ENCODE data around the gene DRGX.

DRGX gene

DNA sequence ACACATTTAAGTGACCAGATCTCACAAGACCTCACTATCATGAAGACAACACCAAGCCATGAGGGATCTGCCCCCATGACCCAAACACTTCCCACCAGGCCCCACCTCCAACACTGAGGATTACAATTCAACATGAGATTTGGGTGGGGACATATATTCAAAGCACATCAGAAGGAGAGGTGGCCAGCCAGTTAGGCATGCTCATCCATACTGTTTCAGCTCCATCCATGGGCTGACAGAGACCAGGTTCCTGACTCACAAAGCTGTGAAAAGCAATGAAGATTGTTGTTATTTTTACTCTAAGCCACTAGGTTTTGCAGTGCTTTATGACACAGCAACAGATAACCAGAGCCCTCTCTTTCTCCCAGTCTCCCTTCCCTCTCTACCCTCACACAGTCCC, 60.9 kb downstream of the DRGX start:
- no peak for DNase-seq

DNA sequence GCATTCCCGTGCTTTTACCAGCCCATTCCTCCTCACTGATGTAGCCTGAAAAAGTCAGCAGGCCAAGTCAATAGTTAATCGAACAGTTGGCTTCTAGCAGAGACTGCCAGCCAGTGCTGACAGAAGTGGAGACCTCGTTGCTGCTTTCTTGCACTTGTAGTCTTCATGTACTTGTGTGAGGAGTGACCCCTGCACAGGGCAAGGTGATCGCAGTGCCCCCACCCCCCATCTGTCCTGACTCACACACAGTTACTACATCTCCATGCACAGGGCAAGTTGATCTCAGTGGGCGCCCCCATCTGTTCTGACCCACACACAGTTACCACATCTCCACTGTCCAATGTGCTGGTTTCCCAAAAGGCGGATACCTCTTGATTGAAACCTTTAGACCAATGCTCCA, 62.7 kb downstream of the DRGX start:
- DNase-seq = no peak

DNA sequence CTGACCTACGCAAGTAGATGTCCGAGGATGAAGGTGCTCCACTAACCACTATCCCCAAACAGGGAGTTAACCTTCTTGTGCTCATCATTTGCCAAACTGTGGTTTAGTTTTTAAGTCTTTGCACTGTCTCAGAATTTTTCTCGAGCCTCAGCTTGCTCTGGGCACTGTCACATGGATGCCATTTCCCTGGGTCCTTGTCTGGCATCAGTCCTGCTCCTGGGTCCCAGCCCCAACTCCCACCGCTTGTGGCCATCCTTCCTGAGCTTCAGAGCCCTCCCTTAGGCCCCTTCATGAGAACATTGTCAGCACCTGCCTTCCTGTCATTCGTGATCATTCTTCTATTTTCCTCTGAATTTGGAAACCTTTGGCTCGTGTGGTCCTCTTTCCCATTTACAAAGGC, 63.1 kb downstream of the DRGX start:
- no peak for DNase-seq

DNA sequence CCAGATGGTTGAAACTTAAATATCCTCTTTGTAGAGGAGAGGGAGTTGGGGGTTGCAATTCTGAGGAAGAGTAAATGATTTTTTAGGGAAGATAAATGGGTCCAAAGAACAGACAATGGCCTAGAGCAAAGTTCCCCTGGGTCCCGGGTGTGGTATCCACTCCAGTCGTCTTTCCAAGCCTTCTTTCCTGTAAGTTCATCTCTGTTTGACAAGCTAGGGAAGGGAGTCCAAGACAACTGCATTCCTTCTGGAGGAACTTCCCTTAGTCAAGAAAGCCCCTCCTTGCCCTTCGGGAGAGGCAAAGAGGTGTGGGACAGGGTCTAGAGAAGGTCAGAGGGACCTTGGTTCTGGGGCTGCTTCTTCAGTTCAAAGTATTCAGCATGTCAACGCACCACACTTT, 63.6 kb downstream of the DRGX start:
- no peak for DNase-seq

DNA sequence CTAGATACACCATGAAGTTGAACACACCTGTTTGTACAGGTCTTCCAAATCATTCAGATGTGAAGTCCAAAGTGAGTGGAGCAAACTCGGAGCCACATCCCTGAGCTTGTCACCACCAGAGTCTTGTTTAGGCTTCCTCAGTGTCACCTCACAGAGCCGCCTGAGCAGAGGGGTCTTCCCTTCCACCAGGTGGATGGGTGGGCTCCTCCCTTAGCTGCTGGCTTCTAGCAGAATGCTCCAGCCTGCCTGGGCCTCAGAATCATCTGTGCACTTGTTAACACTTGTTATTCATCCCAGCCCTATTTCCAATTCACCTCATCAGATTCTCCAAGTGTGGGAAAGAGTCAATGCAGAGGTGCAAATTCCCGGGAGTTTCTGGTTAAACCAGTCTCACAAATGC, 64.5 kb downstream of the DRGX start:
- no peak for DNase-seq

DNA sequence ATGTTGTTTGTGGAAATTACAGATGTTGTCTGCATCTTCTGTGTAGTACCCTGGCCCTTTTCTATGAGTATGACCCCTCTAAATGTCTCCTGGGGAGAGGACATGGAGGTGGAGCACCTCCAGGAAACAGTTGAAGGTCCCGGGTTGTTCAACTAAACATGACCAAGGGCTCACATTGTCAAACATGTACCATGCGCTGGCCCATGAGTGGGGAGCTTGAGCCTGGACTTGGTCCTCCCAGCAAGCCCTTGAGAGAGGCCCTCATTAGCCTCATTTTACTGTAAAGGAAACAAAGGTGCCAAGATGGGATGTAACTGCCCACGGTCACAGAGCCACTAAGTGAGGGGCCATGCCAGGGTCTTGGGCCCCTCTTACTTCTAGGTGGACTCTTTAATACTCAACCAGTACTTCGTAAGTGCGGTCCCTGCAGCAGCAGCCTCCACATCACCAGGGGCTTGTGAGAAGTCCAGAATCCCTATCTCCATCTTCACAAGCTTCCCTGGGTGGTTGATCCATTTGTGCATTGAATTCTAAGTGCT, 65.7 kb downstream of the DRGX start:
- no peak for DNase-seq

DNA sequence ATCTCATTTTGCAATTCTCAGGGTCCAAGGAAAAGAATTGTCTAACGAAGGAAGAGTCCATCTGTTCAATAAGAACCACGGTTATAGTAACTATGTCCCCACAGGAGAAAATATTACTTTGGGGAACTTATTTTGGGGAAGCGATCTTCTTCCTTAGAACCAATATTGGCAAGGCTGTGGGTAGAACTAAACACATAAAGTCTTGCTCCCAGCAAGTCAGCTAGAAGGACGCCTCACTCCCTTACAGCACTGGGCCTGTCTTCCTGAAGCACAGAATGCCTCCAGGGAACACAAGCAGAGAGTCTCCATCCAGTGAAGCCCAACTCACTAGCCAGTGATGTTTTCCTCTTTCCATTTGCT, 66.8 kb downstream of the DRGX start:
- DNase-seq = no peak

DNA sequence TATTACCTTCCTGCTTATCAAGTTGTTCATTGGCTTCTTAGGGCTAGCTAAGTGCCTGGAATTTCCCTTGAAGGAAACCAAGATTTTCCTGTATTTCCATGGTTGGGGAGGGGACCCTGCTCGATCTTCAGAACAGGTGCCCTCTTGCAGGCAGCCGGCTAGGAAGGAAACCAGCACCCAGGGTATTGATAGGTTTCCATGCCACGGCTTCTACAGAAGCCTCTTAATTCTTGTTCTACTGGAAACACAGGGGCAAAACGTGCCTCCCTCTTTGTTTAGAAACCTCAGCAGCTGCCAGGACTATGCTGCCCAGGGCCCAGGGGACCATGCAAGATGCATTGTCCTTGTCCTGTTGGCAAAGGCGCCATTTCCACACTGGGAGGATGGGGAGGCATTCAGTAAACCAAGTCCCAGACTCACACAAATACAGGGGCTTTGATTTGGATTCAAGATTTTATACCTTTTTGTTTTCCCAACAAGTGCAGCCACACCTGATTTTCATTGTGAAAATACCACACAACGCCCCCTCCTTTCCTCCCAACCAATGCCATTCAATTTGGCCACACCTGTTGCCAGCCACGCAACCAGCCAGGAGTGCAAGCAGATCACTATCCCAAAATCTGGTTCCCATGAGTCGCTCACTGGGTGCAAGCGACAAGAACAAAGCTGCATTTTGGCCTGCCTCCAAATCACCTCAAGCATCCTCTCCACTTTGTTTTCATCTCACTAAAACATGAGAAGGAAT, 67.3 kb downstream of the DRGX start:
- DNase-seq = no peak

DNA sequence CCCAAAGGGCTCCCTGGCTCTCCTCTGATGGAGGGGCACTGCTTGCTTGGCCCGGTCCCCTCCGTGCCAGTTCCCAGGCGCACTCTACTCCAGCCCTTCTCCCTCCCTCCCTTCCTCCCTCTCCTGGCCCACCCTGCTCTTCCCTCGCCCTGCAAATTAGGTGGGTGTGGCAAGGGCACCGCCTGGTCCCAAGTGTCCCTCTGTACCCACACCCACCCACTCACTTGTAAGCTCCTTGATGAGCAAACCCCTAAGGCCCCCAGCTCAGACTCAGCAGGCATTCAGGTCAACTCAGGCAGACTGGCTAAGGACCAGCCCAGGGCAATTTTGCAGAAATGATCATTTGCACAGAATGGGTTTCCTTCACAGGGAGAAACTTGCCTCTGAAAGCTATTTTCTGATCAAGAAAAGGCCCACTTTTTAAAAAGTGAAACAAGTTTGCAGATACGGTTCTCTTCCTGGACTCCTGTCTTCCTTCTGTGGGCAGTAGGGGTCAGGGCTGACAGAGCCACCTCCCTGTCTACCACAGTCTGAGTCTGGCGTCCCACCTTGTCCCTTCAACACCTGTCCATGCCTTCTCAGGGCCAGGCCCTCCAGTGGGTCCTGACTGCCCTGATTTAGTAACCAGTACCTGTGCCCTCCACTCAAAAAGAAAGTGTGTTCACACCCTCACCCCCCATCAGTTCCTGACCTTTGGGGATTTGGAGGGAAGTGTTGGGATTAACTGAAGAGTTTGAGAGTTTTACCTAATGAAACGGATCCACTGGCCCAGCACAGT, 68.7 kb downstream of the DRGX start:
- no peak for DNase-seq

DNA sequence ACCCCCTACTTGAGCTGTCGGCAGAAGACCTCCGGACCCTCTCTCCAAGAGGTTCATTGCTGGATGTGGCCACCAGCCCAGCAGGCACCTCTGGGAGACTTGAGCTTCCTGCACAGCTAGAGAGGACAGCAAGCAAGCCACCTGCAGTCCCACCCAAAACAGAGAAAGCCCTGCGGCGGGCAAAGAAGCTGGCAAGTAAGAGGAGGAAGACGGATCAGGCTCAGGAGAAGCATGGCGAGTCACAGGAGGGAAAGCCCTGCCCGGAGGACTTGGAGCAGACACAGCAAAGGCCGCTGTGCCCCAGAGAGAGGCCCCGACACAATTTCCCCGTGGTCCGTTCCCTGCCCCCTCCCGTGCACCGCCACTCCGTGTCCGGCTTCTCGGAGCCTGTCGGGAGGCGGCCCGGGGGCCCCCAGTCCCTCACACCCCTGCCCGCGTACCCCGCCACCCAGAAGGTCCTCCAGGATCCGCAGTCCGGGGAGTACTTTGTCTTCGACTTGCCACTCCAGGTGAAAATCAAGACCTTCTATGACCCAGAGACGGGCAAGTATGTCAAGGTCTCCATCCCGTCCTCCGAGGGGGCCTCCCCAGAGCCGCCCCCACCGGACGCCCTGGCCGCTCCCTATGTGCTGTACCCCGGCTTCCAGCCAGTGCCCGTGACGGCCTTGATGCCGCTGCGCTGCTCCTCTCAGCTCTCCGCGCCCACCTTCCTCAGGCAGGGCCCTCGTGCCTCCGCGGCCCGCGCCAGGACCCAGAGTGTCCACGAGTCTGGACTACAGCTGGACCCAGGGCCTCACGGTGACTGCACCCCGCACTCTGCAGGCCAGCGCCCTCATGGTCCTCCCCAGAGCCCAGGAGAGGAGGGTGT, 69.7 kb downstream of the DRGX start:
- DNase-seq = no peak

DNA sequence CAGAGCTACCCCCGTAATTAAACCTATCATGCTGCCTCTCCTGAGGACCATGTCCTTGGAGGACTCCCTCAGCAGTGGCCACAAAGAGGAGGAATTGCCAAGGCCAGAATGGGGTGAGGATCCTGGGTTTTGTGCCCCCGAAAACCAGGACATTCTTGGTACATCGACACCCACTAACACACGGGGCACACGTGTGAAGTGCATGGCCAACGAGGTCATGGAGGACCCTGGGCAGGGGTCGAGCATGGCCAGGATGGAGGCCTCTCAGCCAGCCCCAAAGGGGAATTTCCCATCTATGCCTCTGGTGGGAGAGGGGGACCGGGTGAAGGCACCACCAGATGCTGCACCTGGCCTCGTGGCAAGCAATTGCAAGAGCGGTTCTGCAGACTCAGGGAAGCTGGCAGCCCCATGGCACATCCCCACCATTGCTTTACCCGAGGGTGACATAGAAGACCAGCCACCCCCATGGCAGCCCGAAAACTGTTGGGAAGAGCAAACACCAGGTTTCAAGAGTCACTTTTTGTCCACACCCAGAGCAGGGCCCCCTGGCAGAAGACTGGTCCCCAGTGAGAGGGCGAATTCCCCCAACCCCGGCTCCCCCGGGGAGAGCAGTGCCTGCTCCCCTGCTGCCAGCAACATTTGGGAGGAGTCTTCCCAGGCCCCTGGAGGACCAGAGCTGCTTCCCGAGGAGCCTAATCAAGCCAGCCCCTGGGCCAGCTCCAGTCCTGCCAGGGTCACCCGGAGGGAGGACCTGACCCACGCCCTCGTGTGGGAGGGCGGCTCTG, 70.6 kb downstream of the DRGX start:
- no peak for DNase-seq

DNA sequence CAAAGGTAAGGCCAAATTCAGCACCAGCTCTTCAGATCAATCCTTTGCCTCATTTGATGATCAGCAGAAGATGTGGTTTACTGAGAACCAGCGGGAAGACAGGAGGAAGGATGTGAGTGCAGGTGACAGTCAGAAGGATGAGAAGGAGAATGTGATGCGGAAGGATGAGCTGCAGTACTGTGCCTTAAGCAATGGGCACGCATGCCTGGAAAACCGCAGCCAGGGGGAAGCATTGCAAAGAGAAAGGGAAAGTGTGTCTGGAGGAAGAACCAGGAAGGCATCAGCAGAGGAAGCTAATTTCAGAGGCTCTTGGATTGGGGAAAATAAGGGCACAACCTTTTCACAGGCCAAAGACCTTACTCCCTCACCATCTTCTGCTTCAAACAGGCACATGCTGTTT, 71.2 kb downstream of the DRGX start:
- no peak for DNase-seq

DNA sequence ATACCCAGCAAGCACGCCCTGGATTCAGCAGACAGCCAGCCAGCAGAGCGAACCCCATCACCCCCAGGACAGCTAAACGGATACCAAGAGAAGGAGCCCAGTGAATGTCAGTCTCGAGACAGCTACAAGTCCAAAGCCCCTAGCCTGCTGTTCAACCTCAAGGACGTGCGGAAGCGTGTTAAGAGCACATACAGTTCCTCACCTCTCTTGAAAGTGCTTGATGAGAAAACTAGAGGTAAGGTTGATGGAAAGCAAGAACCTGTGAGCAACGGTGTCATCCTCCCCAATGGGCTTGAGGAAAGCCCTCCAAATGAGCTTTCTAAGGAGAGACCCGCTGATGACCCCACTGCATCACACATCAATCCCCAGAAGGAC, 72.0 kb downstream of the DRGX start:
- no peak for DNase-seq

DNA sequence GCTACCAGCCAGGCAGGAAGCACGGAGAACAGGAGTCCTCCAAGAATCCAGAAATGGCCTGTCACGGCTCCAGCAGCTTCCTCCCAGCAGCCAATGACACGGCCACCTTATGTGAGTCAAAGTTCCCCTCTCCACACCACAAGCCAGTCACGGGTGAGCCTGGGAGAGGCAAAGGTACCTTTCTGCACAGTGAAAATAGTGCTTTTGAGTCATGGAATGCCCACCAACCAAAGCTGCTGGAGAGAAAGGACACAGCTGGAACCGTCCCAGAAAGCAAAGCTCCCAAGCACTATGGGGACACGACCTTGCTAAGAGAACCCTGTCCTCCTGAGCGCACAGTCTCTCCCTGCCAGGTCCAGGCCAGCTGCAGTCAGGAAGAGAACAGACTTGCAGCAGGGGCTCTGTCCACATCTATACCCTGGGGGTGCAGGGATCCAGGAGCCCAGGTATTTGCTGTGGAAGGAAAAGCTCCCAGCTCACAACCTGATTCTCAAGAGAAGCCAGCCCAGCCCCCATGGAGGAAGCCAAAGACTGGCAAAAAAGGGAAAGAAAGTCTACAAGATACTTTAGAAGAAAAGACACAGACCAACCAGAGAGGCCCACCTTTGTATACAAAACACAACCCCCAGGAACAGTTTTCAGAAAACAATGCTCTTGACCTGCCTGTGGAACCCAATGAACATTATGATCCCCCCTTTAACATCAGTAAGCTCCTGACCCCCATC, 72.6 kb downstream of the DRGX start:
- no peak for DNase-seq

DNA sequence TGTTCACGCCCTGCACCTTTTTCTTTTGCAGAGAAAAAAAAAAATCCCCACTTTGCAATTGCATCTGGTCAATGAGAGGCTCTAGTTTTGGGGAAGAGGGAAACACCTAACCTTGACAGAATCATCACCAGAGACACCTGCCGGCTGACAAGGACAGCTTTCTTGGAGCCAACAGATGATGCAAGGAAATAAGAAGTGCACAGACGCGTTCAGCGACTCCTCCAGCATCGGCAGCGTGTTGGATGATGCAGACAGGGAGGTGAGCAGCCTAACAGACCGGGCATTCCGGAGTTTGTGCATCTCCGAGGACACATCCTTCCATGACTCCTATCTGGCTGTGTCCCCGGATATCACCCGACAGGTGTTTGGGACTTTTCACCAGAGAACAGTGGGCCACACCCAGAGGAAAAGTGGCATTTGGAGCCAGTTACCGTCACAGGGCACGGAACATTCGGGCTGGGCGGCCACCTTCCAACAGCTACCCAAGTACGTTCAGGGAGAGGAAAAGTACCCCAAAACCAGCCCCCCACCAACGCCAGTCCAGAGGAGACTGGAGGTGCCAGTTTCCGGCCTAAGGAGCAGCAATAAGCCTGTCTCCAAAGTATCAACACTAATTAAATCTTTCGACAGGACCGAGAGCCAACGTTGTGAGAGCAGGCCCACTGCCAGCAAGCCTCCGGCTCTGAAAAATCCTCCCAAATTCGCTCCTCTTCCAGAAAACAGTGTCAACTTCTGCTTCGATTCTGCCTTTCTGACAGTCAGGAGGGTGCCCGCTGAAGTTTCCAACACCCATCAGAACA, 73.3 kb downstream of the DRGX start:
- no peak for DNase-seq

DNA sequence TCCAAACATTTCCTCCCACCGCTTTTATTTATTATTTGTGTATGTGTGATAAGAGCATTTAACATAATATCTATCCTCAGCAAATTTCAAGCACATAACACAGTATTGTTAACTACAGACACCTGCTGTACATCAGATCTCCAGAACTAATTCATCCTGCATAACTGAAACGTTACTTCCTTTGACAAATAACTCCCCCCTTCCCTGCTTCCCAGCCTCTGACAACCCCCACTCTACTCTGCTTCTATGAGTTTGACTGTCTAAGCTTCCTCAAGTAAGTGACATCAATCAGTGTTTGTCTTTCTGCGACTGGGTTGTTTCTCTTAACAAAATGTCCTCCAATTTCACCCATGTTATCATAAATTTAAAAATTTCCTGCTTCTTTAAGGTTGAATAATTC, 74.9 kb downstream of the DRGX start:
- no peak for DNase-seq

DNA sequence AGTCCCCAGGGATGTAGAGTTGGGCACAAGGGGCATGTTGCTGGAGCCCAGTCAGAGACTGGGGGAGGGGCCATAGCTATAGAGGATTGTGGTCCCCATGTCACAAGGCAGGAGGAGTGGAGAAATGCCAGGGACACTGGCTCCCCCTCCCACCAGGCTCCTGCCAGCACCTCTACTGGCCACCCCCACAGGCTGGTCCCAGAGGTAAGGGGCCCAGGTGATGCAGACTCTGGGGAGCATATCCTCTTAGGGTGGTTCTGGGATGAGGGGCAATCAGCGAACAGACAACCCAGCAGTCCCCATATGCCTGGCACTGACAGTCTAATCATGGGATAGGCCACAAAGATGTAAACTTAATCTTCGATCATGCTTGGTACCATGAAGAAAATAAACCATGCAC, 75.7 kb downstream of the DRGX start:
- no peak for DNase-seq

DNA sequence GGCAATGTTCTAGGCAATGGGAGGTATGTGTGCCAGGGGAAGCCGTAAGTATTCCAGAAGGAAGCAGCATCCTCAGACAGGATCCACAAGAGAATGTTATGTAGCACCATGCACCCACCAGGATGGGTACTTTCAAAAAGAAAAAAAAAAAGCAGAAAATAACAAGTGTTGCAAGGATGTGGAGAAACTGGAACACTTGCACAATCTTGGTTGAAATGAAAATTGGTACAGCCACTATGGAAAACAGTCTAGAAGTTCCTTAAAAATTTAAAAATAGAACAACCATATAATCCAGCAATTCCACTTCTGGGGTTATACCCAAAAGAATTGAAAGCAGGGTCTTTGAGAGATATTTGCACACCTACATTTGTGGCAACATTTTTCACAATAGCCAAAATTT, 76.7 kb downstream of the DRGX start:
- no peak for DNase-seq

DNA sequence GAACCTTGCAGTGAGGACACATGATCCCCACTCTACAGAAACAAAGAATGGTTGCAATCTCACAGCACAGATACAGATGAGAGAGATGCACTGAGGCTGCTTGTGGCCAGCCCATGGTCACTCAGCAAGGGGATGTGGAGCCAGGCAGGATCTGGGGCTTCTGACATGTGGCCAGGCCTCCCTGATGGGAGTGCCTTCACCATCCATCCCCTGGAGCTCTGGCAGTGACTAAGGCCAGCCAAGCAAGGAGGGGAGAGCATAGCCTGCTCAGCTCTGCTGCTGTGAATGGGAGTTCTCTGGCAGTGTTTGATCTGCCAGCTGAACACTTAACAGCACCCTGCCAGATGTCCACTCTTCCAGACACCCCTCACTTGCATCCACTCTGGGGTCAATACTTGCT, 77.1 kb downstream of the DRGX start:
- DNase-seq = no peak

DNA sequence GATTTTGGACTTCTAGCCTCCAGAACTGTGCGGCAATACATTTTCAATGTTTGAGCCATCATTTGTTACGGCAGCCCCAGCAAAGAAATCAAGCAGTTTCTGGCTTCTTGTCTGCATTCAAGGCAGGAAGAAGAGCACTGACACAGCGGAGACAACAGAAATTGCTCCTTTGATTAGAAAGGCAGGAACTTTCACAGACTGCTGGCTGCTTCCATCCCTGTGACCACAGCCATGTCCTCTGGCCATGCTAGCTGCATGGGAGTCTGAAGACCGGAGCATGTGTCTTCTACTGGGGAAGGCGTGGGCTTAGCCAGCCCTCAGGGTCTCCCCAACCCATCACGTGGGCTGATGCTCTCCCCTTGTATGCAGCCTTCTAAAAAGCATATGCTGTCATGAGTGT, 77.9 kb downstream of the DRGX start:
- no peak for DNase-seq

DNA sequence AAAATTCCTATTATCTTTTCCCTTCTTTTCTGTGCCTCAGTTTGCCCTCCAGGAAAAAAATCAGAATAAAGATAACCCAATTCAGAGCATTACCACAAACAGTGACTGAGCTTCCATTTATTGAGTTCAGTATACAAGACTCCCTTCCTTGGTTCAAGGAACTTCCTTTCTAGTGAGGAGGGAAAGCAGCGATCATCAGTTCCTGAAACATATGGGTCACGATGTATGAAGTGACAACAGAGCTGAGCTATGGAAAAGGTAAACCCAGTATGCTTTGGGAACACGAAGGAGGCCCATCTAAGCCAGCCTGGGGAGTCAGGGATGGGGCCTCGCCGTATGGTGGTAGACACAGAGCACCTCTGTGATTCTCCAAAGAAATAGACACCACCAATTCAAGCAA, 81.1 kb downstream of the DRGX start:
- no peak for DNase-seq

Measured in activated CD8-positive, alpha-beta memory T cell treated with anti-CD3 and anti-CD28 coated beads, Interleukin-2, amount 50 U/mL, for 4 hours (primary cell).